Testis (tissue), 2 donors: ENCODE data around the gene CAPN12.

ENCODE experiments used
- POLR2A ChIP-seq: fragments of 450-650 bp; IDR thresholded peaks from one replicate; pipeline ENCODE4 v1.6.1; 2017; ENCODE audit warnings: antibody characterized with exemption, mild to moderate bottlenecking, moderate library complexity
- TF ChIP-seq, protein P1 (sequence below), 3 experiments: fragments of 450-650 bp in 2 of 3; fragments of 200-600 bp in 1 of 3; sonication (generic) in 1 of 3; IDR thresholded peaks; one replicate each; pipeline ENCODE4 v1.5.1; 2016 to 2019; ENCODE audit warnings: antibody characterized with exemption in 3 of 3, mild to moderate bottlenecking in 2 of 3, moderate library complexity in 1 of 3

DNA sequence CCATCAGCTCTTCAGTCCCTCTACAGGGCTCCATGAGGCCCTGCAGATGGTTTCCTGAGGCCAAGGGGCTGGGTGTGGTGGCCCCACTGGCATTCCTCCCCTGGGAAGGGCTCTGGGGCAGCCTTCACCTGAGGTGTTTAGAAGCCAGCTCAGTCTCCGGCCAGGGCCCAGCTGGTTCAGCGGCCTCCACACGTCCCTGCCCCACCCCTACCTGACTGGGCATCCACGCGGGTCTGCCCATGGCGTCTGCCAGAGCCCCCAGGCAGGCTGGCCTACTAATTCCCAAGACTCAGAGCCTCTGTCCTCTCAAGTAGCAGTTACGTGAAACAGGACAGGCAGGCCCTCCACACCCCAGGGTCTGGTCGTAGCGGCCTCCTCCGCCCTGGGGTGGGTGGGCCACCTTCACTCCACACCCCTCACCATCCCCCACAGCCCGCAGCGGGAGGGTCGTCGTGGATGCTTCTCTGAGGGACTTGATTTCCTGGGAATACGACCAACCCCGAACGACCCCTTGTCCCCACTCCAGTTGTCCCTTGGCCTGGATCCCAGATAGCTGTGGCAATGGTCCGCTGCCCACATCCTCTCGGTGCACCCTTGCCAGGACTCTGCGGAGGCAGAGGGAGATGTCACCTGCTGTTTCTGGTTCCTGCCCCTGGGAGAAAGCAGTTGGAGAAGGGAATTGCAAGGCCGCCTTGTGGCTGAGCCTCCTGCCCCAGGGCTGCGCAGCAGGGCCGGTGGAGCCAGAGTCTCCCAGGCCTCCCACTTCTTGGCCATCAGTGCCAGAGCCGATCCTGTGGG lies 24.3 kb downstream of the CAPN12 start:
- TF ChIP-seq POLR2A = no peak
- TF ChIP-seq, protein P1, sequence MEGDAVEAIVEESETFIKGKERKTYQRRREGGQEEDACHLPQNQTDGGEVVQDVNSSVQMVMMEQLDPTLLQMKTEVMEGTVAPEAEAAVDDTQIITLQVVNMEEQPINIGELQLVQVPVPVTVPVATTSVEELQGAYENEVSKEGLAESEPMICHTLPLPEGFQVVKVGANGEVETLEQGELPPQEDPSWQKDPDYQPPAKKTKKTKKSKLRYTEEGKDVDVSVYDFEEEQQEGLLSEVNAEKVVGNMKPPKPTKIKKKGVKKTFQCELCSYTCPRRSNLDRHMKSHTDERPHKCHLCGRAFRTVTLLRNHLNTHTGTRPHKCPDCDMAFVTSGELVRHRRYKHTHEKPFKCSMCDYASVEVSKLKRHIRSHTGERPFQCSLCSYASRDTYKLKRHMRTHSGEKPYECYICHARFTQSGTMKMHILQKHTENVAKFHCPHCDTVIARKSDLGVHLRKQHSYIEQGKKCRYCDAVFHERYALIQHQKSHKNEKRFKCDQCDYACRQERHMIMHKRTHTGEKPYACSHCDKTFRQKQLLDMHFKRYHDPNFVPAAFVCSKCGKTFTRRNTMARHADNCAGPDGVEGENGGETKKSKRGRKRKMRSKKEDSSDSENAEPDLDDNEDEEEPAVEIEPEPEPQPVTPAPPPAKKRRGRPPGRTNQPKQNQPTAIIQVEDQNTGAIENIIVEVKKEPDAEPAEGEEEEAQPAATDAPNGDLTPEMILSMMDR (IDR thresholded peaks at IDR 0.05) = no peak
